Activated T-cell treated with anti-CD3 and anti-CD28 coated beads, Interleukin-2, amount 50 U/mL, for 4 hours (primary cell): Measurements from ENCODE around the gene MAN2B1. TPM values are rescaled to one million over a fixed set of nuclear protein-coding genes. Genes with fewer than 3 reads are reported as not detected.
"Not testable (repeated sequence)": the region's sequence is repeated elsewhere in the genome, so short reads cannot be mapped to it uniquely, and the experiment has no call there.

ENCODE experiments used
- ATAC-seq, 2 donors: fragments of 200-7000 bp; cut with Tn5 transposase; one replicate each; pipeline ENCODE4 v1.10.0; 2021
- DNase-seq: peaks from one replicate; pipeline ENCODE4 v3.0.0-alpha.2; 2020
- H3K27me3 Mint-ChIP-seq: one replicate; pipeline ENCODE4 v1.8.0; 2021; ENCODE audit warnings: low read depth, mixed read lengths
- H3K36me3 Mint-ChIP-seq: one replicate; pipeline ENCODE4 v1.8.0; 2022; ENCODE audit warnings: mixed read lengths; ENCODE audit not compliant: insufficient read depth
- H3K4me1 Mint-ChIP-seq: one replicate; pipeline ENCODE4 v1.8.0; 2021; ENCODE audit warnings: low read depth, mixed read lengths
- H3K4me3 Mint-ChIP-seq: one replicate; pipeline ENCODE4 v1.8.0; 2021; ENCODE audit warnings: mild to moderate bottlenecking, moderate library complexity, mixed read lengths
- H3K9me3 Mint-ChIP-seq: one replicate; pipeline ENCODE4 v1.8.0; 2021; ENCODE audit warnings: mixed read lengths
- total RNA-seq, 3 donors: library from RNA; stranded (reverse); gene quantifications; one replicate each; pipeline ENCODE4 v1.2.1, GENCODE V29; 2021

The MAN2B1 gene
- total RNA-seq, 3 donors from 2014 or later: 97.3 to 131 (median 127) TPM

DNA sequence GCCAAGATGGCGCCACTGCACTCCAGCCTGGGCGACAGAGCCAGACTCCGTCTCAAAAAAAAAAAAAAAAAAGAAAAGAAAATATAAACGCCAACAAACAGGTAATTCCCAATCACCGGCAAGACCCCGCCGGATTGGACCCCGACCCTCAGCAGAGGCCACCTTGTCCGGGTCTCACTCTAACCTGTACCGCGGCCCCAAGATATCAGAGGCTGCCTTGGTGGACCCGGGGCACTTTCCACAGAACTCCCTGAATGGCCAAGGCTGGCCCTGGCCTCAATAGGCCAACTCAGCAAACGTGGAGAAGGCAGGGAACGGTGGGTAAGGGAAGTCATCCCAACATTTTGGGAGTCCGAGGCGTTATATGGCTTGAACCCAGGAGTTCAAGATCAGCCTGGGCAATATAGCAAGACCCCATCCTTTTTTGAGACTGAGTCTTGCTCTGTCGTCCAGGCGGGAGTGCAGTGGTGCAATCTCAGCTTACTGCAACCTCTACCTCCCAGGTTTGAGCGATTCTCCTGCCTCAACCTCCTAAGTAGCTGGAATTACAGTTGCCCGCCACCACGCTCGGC lies 27.8 kb downstream of the MAN2B1 start:
- Mint-ChIP-seq H3K4me3 (no peak overlapping the region), H3K9me3 (no peaks in the 10 kb centered on the region), H3K36me3 (peaks cover 8% of the 10 kb centered on the region), H3K4me1 (peaks cover 17% of the 10 kb centered on the region), H3K27me3 (no peaks in the 10 kb centered on the region)
- DNase-seq (no peak), ATAC-seq (no peak)

DNA sequence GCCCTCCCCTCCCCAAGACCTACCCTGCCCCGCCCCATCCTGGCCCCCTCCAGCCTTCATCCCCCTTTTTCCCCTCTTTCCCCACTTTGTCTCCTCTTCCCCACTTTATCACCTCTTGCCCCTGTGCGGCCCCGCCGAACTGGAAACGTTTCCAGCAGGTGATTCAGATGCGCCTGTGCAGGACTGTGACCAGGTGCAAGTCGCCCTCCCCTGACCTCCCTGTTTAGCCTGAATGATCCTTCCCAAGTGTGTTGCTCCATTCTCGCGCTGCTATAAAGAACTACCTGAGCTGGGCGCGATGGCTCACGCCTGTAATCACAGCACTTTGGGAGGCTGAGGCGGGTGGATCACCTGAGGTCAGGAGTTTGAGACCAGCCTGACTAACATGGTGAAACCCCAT lies 29.9 kb downstream of the MAN2B1 start:
- DNase-seq: no peak
- Mint-ChIP-seq H3K4me3 (no peak overlapping the region), H3K36me3 (peaks cover 11% of the 10 kb centered on the region), H3K9me3 (no peaks in the 10 kb centered on the region), H3K27me3 (no peaks in the 10 kb centered on the region), H3K4me1 (peaks cover 17% of the 10 kb centered on the region)
- no peak for ATAC-seq

DNA sequence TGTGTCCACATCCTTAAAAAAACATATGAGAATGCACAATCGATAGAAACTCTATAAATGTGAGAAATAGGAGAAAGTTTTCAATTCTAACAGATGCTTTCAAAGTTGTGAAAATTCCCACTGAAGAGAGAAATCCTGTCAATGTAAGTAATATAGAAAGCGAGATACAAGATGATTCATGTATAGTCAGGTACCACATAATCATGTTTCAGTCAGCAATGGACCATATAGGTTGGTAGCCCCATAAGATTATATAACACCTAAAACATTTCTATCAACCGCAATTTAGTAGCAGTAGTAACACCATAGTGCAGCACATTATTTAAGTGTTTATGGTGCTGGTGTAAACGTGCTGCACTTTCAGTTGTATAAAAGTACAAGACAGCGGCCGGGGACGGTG lies 37.3 kb downstream of the MAN2B1 start:
- no peaks in the 10 kb centered on the region for H3K4me1 Mint-ChIP-seq

GRCh38 chr19:12628040-12629022 lies 38.2 kb downstream of the MAN2B1 start:
- no peaks in the 10 kb centered on the region for H3K4me1 Mint-ChIP-seq
- H3K9me3 Mint-ChIP-seq: peaks cover 12% of the 10 kb centered on the region
- DNase-seq (no peak), ATAC-seq (no peak)
- H3K27me3 Mint-ChIP-seq: no peaks in the 10 kb centered on the region
- H3K4me3 Mint-ChIP-seq: no peak overlapping the region
- peaks cover 34% of the 10 kb centered on the region for H3K36me3 Mint-ChIP-seq

More for the DNA sequence above, 37.3 kb downstream of the MAN2B1 start:
- DNase-seq (no peak), ATAC-seq (peak in 1 of 2 donors; percentile 25)
- no peaks in the 10 kb centered on the region for H3K27me3 Mint-ChIP-seq
- peaks cover 12% of the 10 kb centered on the region for H3K9me3 Mint-ChIP-seq
- H3K36me3 Mint-ChIP-seq: peaks cover 38% of the 10 kb centered on the region
- no peak overlapping the region for H3K4me3 Mint-ChIP-seq

GRCh38 chr19:12626958-12627357 lies 39.6 kb downstream of the MAN2B1 start:
- Mint-ChIP-seq H3K36me3 (peaks cover 31% of the 10 kb centered on the region), H3K4me1 (peaks cover 1% of the 10 kb centered on the region), H3K27me3 (no peaks in the 10 kb centered on the region), H3K4me3 (no peak overlapping the region), H3K9me3 (peaks cover 12% of the 10 kb centered on the region)
- ATAC-seq: no peak
- no peak for DNase-seq

- Mint-ChIP-seq H3K36me3 (peaks cover 22% of the 10 kb centered on the region), H3K27me3 (no peaks in the 10 kb centered on the region), H3K9me3 (peaks cover 5% of the 10 kb centered on the region), H3K4me3 (no peak overlapping the region), H3K4me1 (peaks cover 6% of the 10 kb centered on the region)
- no peak for ATAC-seq
- DNase-seq: no peak
These were observed 43.0 kb downstream of the MAN2B1 start for GRCh38 chr19:12623361-12624031.

DNA sequence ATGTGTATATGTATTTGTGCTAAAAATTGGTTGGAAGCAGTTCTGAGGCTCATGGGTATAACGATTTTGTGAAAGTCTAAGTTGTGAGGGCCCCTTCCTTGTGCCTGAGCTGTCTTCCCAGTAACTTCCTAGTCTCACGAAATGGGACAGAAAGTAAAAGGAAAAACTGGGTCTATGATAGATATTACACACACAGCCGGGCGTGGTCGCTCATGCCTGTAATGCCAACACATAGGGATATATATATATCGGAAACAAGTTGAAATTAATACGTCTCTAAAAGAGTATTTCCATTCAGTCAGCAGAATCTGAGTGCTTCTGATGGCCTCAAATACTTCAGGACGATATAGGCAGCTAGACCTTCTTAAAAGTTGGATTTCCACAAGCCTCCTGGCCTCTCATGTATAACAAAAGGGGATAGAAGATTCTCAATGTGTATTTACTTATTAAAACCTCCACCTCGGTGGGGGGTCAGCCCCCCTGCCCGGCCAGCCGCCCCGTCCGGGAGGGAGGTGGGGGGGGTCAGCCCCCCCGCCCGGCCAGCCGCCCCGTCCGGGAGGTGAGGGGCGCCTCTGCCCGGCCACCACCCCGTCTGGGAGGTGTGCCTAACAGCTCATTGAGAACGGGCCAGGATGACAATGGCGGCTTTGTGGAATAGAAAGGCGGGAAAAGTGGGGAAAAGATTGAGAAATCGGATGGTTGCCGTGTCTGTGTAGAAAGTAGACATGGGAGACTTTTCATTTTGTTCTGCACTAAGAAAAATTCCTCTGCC lies 45.1 kb downstream of the MAN2B1 start:
- not testable (repeated sequence) for DNase-seq

DNA sequence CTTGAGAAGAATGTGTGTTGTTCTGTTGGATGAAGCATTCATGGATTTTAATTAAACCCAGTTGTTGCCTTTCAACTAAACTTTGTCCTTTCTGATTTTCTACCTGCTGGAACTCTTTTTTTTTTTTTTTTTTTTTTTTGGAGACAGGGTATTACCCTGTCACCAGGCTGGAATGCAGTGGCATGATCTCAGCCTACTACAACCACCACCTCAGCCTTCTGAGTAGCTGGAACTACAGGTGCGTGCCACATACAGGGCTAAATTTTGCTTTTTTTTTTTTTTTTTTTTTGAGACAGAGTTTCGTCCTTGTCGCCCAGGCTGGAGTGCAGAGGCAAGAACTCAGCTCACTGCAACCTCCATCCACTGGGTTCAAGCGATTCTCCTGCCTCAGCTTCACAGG lies 48.9 kb downstream of the MAN2B1 start:
- no peak for ATAC-seq
- DNase-seq: no peak
- H3K9me3 Mint-ChIP-seq: no peaks in the 10 kb centered on the region
- peaks cover 34% of the 10 kb centered on the region for H3K4me1 Mint-ChIP-seq
- no peaks in the 10 kb centered on the region for H3K27me3 Mint-ChIP-seq
- no peak overlapping the region for H3K4me3 Mint-ChIP-seq
- peaks cover 15% of the 10 kb centered on the region for H3K36me3 Mint-ChIP-seq

More for the DNA sequence above, 45.1 kb downstream of the MAN2B1 start:
- H3K4me3 Mint-ChIP-seq, H3K36me3 Mint-ChIP-seq, H3K9me3 Mint-ChIP-seq, ATAC-seq, H3K27me3 Mint-ChIP-seq: not testable (repeated sequence)
- peaks cover 10% of the 10 kb centered on the region for H3K4me1 Mint-ChIP-seq

DNA sequence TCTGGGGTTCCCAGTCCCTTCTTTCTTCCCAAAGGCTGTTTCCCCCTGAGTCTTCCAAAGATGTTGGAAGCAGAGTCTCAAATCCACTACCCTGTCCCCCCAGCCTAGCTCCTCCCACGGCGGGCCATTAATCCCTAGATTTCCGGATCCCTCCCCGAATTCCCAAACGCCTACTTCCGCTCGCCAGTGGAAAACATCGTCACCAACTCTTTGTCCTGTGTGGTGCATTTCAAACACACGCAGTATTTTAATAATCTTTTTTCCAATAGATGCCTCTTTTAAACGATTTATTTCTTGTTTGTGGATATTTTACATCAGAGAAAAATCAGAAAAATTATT lies 55.2 kb downstream of the MAN2B1 start:
- H3K27me3 Mint-ChIP-seq: no peaks in the 10 kb centered on the region
- ATAC-seq: no peak
- no peak for DNase-seq
- H3K4me1 Mint-ChIP-seq: peaks cover 41% of the 10 kb centered on the region
- peaks cover 10% of the 10 kb centered on the region for H3K36me3 Mint-ChIP-seq
- H3K4me3 Mint-ChIP-seq: peak overlapping the region; percentile 99
- no peaks in the 10 kb centered on the region for H3K9me3 Mint-ChIP-seq

GRCh38 chr19:12610540-12611360 lies 55.8 kb downstream of the MAN2B1 start, which contains the start of the genes ZNF490 and ZNF791:
Gene ZNF490 (minus strand): TSS chr19:12610813. CDS start chr19:12610680, 133 bp downstream.
Gene ZNF791 (plus strand): TSS chr19:12610920. CDS start chr19:12611080, 160 bp downstream.
- Mint-ChIP-seq H3K9me3 (no peaks in the 10 kb centered on the region), H3K4me1 (peaks cover 35% of the 10 kb centered on the region)

DNA sequence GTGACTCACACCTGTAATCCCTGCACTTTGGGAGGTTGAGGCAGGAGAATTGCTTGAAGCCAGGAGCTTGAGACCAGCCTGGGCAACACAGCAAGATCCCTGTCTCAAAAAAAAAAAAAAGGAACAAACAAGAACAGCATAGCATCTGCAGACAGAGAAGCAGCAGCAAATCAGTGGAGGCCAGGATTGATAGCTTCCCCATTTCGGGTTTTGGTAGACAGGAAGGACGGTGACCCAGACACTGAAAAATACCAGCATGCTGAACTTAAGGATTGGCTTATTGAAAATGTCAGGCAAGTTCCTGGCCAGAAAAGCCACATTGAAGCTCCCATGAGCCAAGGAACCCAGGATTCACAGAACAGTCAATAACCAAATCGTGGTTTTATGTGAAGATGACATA lies 58.9 kb downstream of the MAN2B1 start:
- Mint-ChIP-seq H3K4me1 (peaks cover 28% of the 10 kb centered on the region), H3K4me3 (no peak overlapping the region), H3K27me3 (no peaks in the 10 kb centered on the region), H3K9me3 (no peaks in the 10 kb centered on the region), H3K36me3 (no peaks in the 10 kb centered on the region)
- ATAC-seq (no peak), DNase-seq (no peak)

More at GRCh38 chr19:12610540-12611360, 55.8 kb downstream of the MAN2B1 start, which contains the start of the genes ZNF490 and ZNF791:
- H3K27me3 Mint-ChIP-seq: no peaks in the 10 kb centered on the region
- peak; percentile 98 for ATAC-seq
- DNase-seq: peak; percentile 94
- peaks cover 6% of the 10 kb centered on the region for H3K36me3 Mint-ChIP-seq
- H3K4me3 Mint-ChIP-seq: peak within 1 kb of the TSS; percentile 99

- DNase-seq: no peak
- no peak for ATAC-seq
- H3K4me1 Mint-ChIP-seq: peaks cover 27% of the 10 kb centered on the region
- H3K36me3 Mint-ChIP-seq: no peaks in the 10 kb centered on the region
- no peak overlapping the region for H3K4me3 Mint-ChIP-seq
- no peaks in the 10 kb centered on the region for H3K27me3 Mint-ChIP-seq
- H3K9me3 Mint-ChIP-seq: no peaks in the 10 kb centered on the region
These were observed 59.7 kb downstream of the MAN2B1 start for GRCh38 chr19:12606796-12607195.

GRCh38 chr19:12603714-12604113 lies 62.8 kb downstream of the MAN2B1 start:
- Mint-ChIP-seq H3K4me3 (no peak overlapping the region), H3K27me3 (no peaks in the 10 kb centered on the region), H3K9me3 (no peaks in the 10 kb centered on the region), H3K36me3 (peaks cover 3% of the 10 kb centered on the region), H3K4me1 (peaks cover 13% of the 10 kb centered on the region)
- DNase-seq (peak; percentile 26), ATAC-seq (peak; percentile 97 to 100)
